ENCODE results near the gene HP.

The HP gene

DNA sequence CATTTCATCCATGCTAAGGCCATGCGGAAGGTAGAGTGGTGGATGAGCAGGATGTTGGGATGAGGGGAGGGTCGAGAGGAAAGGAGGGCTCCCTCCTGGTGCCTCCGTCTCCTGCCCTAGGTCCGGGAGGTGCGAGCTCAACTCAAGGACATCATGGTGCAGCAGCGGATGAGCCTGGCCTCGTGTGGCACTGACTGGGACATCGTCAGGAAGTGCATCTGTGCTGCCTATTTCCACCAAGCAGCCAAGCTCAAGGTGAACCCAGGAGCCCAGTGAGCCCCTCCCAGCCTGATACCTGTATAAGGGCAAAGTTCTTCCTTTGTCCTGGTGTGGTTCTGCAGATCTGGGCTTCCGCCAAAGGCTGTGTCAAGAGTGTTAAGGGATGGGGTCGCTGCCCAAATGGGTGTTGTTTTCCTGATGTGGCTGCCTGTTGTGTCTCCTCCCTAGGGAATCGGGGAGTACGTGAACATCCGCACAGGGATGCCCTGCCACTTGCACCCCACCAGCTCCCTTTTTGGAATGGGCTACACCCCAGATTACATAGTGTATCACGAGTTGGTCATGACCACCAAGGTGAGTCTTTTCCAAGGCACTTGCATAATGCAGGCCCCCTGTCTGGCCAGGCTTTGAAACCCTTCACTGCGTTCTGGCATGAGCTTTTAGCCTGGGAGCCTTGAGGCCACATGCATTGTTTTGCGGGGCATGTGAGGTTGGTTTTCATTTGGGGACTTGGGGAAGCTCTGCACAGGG, 54.2 kb downstream of the HP start:
- H3K4me3 Mint-ChIP-seq = no peak overlapping the region
- DNase-seq = no peak
- H3K9me3 Mint-ChIP-seq = no peaks in the 10 kb centered on the region
- peaks cover 82% of the 10 kb centered on the region for H3K36me3 Mint-ChIP-seq (ENCODE audit: insufficient read depth)
- no peak for ATAC-seq (replicated peaks)
- H3K27ac Mint-ChIP-seq = no peak overlapping the region
- no peaks in the 10 kb centered on the region for H3K4me1 Mint-ChIP-seq (ENCODE audit: low read depth in 2 of 2)
- no peaks in the 10 kb centered on the region for H3K27me3 Mint-ChIP-seq

- H3K27me3 Mint-ChIP-seq = no peaks in the 10 kb centered on the region
- peaks cover 81% of the 10 kb centered on the region for H3K36me3 Mint-ChIP-seq (ENCODE audit: insufficient read depth)
- DNase-seq = no peak
Observed at GRCh38 chr16:72109300-72109699, 55.0 kb downstream of the HP start.

GRCh38 chr16:72109966-72110530, 55.7 kb downstream of the HP start:
- DNase-seq (no peak), ATAC-seq (replicated peaks) (no peak)
- no peaks in the 10 kb centered on the region for H3K27me3 Mint-ChIP-seq
- H3K36me3 Mint-ChIP-seq (ENCODE audit: insufficient read depth) = peaks cover 74% of the 10 kb centered on the region
- H3K9me3 Mint-ChIP-seq = no peaks in the 10 kb centered on the region
- H3K27ac Mint-ChIP-seq = no peak overlapping the region
- no peak overlapping the region for H3K4me3 Mint-ChIP-seq
- no peaks in the 10 kb centered on the region for H3K4me1 Mint-ChIP-seq (ENCODE audit: low read depth in 2 of 2)

More at GRCh38 chr16:72109300-72109699, 55.0 kb downstream of the HP start:
- Mint-ChIP-seq H3K27ac (no peak overlapping the region), H3K4me1 (ENCODE audit: low read depth in 2 of 2) (no peaks in the 10 kb centered on the region), H3K9me3 (no peaks in the 10 kb centered on the region), H3K4me3 (no peak overlapping the region)
- ATAC-seq (replicated peaks) = no peak
